ENCODE measurements around the gene PGBD2. TPM values are rescaled to one million over a fixed set of nuclear protein-coding genes. Genes with fewer than 3 reads are reported as not detected.

Gene PGBD2
- total and polyA plus RNA-seq, 2 of the 13 experiments (the other 11 are each of a cell fraction or from before 2014, with no cell fraction given) = 6.0 to 7.4 TPM

DNA sequence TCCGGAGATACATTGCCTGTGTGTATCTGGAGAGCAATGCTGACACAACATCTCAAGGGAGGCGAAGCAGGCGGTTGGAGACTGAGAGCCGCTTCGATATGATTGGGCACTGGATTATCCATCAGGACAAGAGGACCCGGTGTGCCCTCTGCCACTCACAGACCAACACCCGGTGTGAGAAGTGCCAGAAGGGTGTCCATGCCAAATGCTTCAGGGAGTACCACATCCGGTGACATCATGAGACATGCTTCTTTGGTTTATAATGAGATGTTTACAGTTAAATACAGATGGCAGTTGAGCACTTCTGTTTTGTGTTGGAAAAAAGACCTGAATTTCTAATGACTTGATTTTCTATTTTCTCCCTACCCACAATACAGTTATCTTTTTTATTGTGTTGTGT, 12.1 kb downstream of the PGBD2 start:
- FAIRE-seq = no peak
- POLR2A ChIA-PET = no interaction called here

DNA sequence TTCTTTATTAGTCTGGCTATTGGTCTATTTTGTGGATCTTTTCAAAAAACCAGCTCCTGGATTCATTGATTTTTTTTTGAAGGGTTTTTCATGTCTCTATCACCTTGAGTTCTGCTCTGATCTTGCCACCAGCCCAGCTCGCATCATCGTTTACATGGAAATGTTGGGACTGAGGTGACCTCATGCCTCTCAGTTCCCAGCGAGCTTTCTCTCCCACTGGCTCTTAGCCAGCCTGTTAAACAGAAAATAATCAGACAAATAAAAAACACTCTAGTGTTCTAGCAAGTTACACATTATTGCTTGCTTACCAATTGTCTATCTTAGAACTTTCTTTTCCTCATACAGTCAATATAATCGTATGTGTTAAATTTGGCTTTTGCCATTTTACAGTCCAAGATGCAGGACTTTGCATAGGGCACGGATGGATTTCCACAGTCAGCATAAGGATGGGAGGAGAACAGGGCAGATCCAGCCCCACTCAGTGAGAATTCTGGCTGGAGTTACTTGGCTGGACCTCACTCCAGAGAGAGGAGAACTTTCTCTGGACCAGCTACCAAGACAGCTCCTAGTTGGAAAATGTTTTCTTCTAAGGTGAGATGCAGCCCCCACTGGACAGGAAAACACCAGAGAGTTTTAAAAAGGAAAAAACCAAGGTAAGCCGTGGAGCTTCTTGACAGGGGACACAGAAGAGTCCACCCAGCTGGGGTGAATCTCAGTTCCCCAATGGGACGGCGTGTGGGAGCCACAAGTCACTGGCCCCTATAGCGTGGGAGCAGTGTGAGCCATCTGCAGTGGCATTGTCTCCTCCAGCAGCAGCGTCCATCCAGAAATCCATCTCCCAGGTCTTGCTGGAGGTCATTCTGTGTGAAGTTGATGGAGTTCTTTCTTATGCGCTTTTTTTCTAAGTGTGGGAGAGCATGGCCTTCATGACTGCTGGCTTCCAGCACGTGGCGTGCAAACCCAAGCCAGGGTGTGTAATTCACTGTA, 17.6 kb downstream of the PGBD2 start:
- no peak overlapping the region for H3K27ac ChIP-seq (ENCODE audit: extremely low read length, insufficient read depth, low read length)
- 93% methylated on average over 12 of the region's 13 CpGs for WGBS (ENCODE audit: low lambda C conversion rate)
- H3K36me3 ChIP-seq (replicated peaks in 1 of 2; ENCODE audit: control insufficient read depth in 1 of 2, insufficient read depth in 2 of 2, low read length in 2 of 2) = peaks cover 0 to 6% of the 10 kb centered on the region in 2 experiments; a peak in 2 of 5 replicates
- intact Hi-C loops (cut with micrococcal nuclease; ENCODE audit: unreplicated experiment) = loop anchor here (1.0 kb wide), 1 partner anchor 38 kb away; no protein-coding TSS in a partner anchor
- H2AFZ ChIP-seq (ENCODE audit: low read length) = no peak overlapping the region
- no peak for DNase-seq (ENCODE audit: low spot score)
- POLR2A ChIA-PET = no interaction called here
- no peaks in the 10 kb centered on the region for H3K27me3 ChIP-seq (ENCODE audit: control insufficient read depth in 1 of 2, insufficient read depth in 2 of 2, low read length in 2 of 2)
- BruUV-seq (replicated peaks) = no TSS peak
- peaks cover 12% of the 10 kb centered on the region; the same call in 1 of the 2 replicates for H3K4me1 ChIP-seq (ENCODE audit: insufficient read depth, low read length)
- no peak for FAIRE-seq
- CTCF ChIA-PET (ENCODE audit: low intra/inter-chr PET ratio, low total read pairs) = no interaction called here
- no peak overlapping the region for H3K4me3 ChIP-seq (replicated peaks in 1 of 3; ENCODE audit: insufficient read depth in 1 of 3, low read depth in 2 of 3, low read length in 3 of 3)
- no peak for ATAC-seq
- TF ChIP-seq SOX5 (CRISPR knock-in tag; IDR thresholded peaks at IDR 0.05; ENCODE audit: borderline replicate concordance) (no peak), SP140L (CRISPR knock-in tag; IDR thresholded peaks at IDR 0.05; ENCODE audit: borderline replicate concordance) (no peak), PAF1 (CRISPR knock-in tag; IDR thresholded peaks at IDR 0.05) (no peak), KMT2A (CRISPR knock-in tag; IDR thresholded peaks at IDR 0.05) (no peak), PPARG (CRISPR knock-in tag; conservative IDR thresholded peaks at IDR 0.05) (no peak)
- TF ChIP-seq, protein P1, sequence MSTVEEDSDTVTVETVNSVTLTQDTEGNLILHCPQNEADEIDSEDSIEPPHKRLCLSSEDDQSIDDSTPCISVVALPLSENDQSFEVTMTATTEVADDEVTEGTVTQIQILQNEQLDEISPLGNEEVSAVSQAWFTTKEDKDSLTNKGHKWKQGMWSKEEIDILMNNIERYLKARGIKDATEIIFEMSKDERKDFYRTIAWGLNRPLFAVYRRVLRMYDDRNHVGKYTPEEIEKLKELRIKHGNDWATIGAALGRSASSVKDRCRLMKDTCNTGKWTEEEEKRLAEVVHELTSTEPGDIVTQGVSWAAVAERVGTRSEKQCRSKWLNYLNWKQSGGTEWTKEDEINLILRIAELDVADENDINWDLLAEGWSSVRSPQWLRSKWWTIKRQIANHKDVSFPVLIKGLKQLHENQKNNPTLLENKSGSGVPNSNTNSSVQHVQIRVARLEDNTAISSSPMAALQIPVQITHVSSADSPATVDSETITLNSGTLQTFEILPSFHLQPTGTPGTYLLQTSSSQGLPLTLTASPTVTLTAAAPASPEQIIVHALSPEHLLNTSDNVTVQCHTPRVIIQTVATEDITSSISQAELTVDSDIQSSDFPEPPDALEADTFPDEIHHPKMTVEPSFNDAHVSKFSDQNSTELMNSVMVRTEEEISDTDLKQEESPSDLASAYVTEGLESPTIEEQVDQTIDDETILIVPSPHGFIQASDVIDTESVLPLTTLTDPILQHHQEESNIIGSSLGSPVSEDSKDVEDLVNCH (CRISPR knock-in tag; IDR thresholded peaks at IDR 0.05) = no peak
- TF ChIP-seq, protein P2, sequence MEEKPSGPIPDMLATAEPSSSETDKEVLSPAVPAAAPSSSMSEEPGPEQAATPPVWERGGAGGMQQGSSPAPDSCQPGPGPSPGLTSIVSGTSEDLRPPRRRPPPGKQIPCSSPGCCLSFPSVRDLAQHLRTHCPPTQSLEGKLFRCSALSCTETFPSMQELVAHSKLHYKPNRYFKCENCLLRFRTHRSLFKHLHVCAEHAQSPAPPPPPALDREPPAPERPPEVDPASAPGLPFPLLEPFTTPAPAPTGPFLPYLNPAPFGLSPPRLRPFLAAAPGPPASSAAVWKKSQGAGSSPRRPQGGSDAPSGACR (CRISPR knock-in tag; IDR thresholded peaks at IDR 0.05) = no peak
- H3K9me3 ChIP-seq (ENCODE audit: low read length) = no peaks in the 10 kb centered on the region
- in situ Hi-C loops (cut with HindIII; ENCODE audit: extremely low pct_ligation_motif_present, low pct_unique_long_range_greater_than_20kb) = no loop called here
- no peak overlapping the region for H3K9ac ChIP-seq (ENCODE audit: insufficient read depth, low read depth, low read length)
- no peaks in the 10 kb centered on the region for H3K79me2 ChIP-seq (ENCODE audit: insufficient read depth, low read length)
- H3K4me2 ChIP-seq (ENCODE audit: low read depth, low read length) = no peak overlapping the region
- no peaks in the 10 kb centered on the region for H4K20me1 ChIP-seq (ENCODE audit: insufficient read depth, low read length)

More for the DNA sequence above, 12.1 kb downstream of the PGBD2 start:
- H3K9ac ChIP-seq (ENCODE audit: insufficient read depth, low read depth, low read length) = no peak overlapping the region
- H3K4me3 ChIP-seq (replicated peaks in 1 of 3; ENCODE audit: insufficient read depth in 1 of 3, low read depth in 2 of 3, low read length in 3 of 3) = no peak overlapping the region
- no peaks in the 10 kb centered on the region for H3K79me2 ChIP-seq (ENCODE audit: insufficient read depth, low read length)
- ATAC-seq (no peak), DNase-seq (ENCODE audit: low spot score) (no peak)
- intact Hi-C loops (cut with micrococcal nuclease; ENCODE audit: unreplicated experiment) = no loop called here
- H3K9me3 ChIP-seq (ENCODE audit: low read length) = no peaks in the 10 kb centered on the region
- CTCF ChIA-PET (ENCODE audit: low intra/inter-chr PET ratio, low total read pairs) = no interaction called here
- H3K27ac ChIP-seq (ENCODE audit: extremely low read length, insufficient read depth, low read length) = no peak overlapping the region
- peaks cover 27 to 52% of the 10 kb centered on the region in 2 experiments; a peak in 4 of 5 replicates for H3K36me3 ChIP-seq (replicated peaks in 1 of 2; ENCODE audit: control insufficient read depth in 1 of 2, insufficient read depth in 2 of 2, low read length in 2 of 2)
- BruUV-seq (replicated peaks) = no TSS peak
- TF ChIP-seq CEBPB (IDR thresholded peaks at IDR 0.05; ENCODE audit: borderline replicate concordance, low read depth, low read length) = no peak
- no peak for TF ChIP-seq KAT8 (CRISPR knock-in tag; IDR thresholded peaks at IDR 0.05)
- TF ChIP-seq TCF7 (IDR thresholded peaks at IDR 0.05; ENCODE audit: low read depth) = no peak
- WGBS (ENCODE audit: low lambda C conversion rate) = 100% methylated on average over 8 of the region's 8 CpGs
- H3K27me3 ChIP-seq (ENCODE audit: control insufficient read depth in 1 of 2, insufficient read depth in 2 of 2, low read length in 2 of 2) = no peaks in the 10 kb centered on the region
- H4K20me1 ChIP-seq (ENCODE audit: insufficient read depth, low read length) = no peaks in the 10 kb centered on the region
- H2AFZ ChIP-seq (ENCODE audit: low read length) = no peak overlapping the region
- no peaks in the 10 kb centered on the region for H3K4me1 ChIP-seq (ENCODE audit: insufficient read depth, low read length)
- in situ Hi-C loops (cut with HindIII; ENCODE audit: extremely low pct_ligation_motif_present, low pct_unique_long_range_greater_than_20kb) = no loop called here
- no peak overlapping the region for H3K4me2 ChIP-seq (ENCODE audit: low read depth, low read length)

All from HepG2 (cell line).